ENCODE measurements around the gene PTGER2.

Gene PTGER2

GRCh38 chr14:52307376-52307775, 6.7 kb upstream of the PTGER2 start:
- no peak for DNase-seq (ENCODE audit: low read depth)

DNA sequence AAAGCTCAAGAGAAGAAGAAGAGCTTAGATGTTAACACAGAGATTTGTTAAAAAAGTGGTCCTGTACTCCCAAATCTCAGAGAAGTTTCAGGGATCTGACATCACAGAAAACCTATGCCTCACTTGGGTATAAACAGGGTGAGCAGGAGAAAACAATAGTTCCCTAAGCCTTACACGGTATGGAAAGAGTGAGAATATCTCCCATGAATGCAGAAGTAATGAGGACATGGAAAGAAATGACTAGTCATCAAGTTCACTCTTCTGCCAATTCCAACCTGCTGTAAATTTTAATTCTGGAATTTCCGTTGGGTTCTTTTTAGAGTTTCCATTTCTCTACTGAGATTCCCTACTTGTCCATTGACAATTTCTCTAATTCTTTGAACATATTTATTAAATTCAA, 6.2 kb upstream of the PTGER2 start:
- no peak for DNase-seq (ENCODE audit: low read depth)

DNA sequence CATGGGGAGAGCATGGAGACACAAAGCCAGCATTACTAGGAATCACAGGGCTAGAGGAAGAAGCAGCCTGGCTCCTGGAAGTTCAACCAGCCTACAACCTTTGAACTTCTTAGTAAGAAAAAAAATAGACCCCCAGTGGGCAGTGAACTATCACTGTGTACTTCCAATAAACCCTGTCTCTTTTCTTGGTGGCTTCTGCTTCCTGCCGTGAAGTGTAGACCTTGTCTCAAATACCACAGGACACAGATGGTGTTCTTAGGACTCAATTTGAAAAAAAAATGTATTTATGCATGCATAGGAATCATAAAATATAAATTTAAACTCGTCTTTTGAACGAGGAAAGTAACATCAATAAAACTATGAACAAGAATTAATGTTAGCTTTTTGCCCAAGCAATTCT, 3.6 kb upstream of the PTGER2 start:
- DNase-seq (ENCODE audit: low read depth) = no peak

DNA sequence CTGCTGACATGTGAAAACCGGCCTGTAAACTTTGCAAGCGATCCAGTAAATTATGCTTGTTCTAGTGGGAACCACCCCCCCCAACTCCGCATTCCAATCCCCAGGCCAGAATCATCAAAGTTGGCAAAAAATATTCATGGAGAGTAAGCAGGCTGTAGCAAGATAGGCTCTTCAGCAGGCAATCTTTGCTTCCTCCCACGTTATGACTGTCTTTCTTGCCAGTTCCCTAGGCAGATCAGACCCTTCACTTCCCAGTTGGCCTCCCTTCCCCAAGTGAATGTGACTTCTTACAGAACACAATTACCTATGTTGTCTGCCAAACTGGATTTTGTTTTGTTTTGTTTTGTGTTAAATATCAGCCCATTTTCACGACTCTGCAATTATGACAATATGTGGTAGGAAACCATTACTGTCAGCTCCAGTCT, 1.2 kb upstream of the PTGER2 start:
- DNase-seq (ENCODE audit: low read depth) = no peak

DNA sequence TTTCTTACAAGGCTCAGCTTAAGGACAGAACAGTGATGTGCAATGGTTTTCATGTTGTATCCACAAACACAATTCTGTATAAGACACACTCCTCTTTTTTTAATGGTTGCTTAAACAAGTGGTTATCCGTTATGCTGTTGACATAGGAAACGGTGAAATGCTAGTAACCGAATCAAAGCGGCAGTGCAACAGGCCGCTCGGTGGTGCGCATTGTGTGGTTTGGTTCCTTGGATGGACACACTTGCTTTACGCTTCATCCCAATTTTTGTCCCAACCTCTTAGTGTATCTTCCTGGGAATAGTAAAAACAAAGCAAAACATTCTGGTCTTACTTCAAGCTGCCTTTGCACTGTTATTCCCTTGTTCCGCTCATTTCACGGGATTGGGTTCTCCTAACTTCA, 650 bp upstream of the PTGER2 start:
- DNase-seq (ENCODE audit: low read depth) = no peak

- DNase-seq (ENCODE audit: low read depth) = no peak
Measured at GRCh38 chr14:52314595-52315354, 663 bp downstream of the PTGER2 start.

GRCh38 chr14:52315355-52315718, 1.2 kb downstream of the PTGER2 start:
- no peak for DNase-seq (ENCODE audit: low read depth)

- no peak for DNase-seq (ENCODE audit: low read depth)
Measured at GRCh38 chr14:52318062-52318461, 4.0 kb downstream of the PTGER2 start.

DNA sequence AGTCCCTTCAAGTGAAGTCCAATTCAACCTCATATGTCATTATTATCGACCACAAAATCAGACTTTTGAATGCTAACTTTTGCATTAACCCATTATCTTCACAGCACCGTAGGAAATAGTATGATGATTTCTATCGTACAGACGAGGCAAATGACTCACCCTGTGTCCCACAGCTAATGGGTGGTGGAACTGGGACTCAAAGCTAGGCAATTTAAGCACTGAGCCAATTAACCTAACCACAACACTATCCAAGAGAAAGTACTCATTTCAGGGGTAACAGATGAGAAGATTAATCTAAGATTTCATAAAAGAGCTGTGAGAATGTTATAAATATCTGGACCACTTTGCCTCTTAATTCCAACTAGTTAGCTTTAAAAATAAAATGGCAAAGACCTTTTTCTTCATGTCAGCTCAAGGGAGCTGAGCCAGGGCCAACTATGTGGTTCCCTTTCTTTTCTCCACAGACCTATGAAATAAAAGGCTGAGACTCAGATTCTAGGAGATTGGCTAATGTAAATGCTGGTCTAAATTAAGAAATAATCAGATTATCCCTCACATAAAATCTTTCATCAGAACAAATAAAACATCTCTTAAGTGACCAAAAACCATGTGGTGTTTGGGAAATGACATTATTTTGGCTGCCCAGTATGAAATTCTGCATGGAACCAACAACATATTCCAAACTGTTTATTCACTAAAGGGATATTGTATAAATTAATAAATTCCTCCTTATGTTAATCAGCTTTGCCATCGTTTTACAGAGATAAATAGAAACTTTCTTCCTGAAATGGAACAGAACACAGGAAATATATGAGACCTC, 4.9 kb downstream of the PTGER2 start:
- DNase-seq (ENCODE audit: low read depth) = no peak

DNA sequence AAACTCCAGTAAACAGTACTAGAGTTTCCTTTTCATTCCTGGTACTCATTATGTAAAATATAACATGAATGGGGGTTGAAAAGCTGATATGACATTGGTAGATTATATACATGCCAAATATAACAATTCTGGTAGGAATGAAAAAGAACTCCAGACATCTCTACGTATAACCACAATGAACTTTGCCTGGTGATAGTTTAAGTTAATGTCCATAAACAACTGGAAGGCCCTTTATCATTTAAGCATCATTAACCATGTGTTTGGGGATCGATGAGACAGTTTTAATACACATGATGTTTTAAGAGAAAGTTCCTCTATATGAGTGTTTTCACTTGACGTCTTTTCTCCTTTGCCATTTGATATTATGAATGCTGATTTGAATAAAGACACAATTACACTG, 5.8 kb downstream of the PTGER2 start:
- no peak for DNase-seq (ENCODE audit: low read depth)

- DNase-seq (ENCODE audit: low read depth) = no peak
Measured at GRCh38 chr14:52325126-52325525, 11.0 kb downstream of the PTGER2 start.

- DNase-seq (ENCODE audit: low read depth) = no peak
Measured at GRCh38 chr14:52325630-52326029, 11.5 kb downstream of the PTGER2 start.

GRCh38 chr14:52327374-52328226, 13.5 kb downstream of the PTGER2 start:
- no peak for DNase-seq (ENCODE audit: low read depth)

GRCh38 chr14:52328276-52328675, 14.2 kb downstream of the PTGER2 start:
- no peak for DNase-seq (ENCODE audit: low read depth)

DNA sequence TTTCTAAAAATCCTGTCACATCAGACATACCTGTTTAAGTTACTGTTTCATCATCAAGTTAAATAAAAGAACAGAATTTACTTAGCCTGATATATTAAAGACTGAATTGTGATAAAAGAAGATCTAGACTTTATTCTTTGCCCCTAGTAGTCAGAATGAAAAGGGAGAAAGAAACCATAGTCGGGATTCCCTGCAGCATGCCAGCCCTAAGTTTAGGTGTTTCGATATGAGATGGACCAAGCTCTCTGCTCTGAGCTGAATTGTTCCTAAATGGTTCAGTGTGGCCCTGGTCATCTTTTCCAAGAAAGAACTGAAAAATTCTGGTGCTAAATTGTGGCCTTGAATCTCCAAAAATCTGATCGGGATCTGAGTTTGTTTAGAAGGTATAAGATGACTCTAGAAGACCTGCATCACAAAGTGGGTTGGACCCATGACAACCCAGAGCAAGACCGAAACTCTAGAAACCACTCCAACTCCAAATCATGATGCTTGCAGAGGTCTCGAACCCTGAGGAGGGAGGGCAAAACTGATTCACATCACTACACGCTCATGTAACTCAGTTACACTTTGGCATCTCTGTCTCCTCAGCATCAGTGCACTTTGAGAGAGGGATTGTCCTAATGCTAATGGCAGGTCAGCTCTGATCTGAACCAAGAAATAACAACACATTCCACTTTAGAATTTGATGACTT, 15.7 kb downstream of the PTGER2 start:
- DNase-seq (ENCODE audit: low read depth) = no peak

DNA sequence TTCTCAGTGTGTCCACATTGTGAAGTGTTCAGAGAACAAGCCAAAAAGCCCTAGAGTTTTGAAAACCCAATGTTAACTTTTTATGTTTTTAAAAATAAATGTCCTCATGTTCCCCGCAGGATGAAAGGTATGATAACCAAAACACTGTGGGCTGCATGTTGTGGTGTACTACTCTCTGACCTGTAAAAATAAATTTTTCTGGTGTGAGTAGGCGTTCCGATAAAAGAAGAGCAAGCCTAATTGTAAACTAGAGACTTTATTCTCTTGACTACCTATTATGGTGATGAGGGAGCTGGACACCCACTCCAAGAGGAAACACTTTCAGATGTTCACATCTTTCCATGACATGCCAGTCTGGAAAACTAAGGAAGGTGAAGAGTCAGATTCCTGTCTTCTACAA, 18.2 kb downstream of the PTGER2 start:
- no peak for DNase-seq (ENCODE audit: low read depth)

- no peak for DNase-seq (ENCODE audit: low read depth)
Measured at GRCh38 chr14:52333108-52333507, 19.0 kb downstream of the PTGER2 start.

GRCh38 chr14:52333823-52334657, 19.9 kb downstream of the PTGER2 start:
- DNase-seq (ENCODE audit: low read depth) = no peak

GRCh38 chr14:52336241-52336640, 22.1 kb downstream of the PTGER2 start:
- DNase-seq (ENCODE audit: low read depth) = no peak

- no peak for DNase-seq (ENCODE audit: low read depth)
Measured at GRCh38 chr14:52338051-52338681, 24.1 kb downstream of the PTGER2 start.

GRCh38 chr14:52339262-52339661, 25.1 kb downstream of the PTGER2 start:
- DNase-seq (ENCODE audit: low read depth) = no peak
